H9 (cell line): ENCODE data around the gene MAPT. TPM values are rescaled to one million over a fixed set of nuclear protein-coding genes. Genes with fewer than 3 reads are reported as not detected.

Experiments used
- DNase-seq: peaks from one replicate; pipeline ENCODE4 v3.0.0-alpha.2; 2017
- H2AFZ ChIP-seq: one replicate; pipeline ENCODE4 v1.6.1; 2013; ENCODE audit warnings: mild to moderate bottlenecking, low read length, control low read depth, moderate library complexity
- H2AK5ac ChIP-seq: 2 replicates; pipeline ENCODE4 v1.6.1; 2013; ENCODE audit warnings: low read length, control low read depth, mixed read lengths; ENCODE audit not compliant: insufficient read length
- H2BK120ac ChIP-seq: one replicate; pipeline ENCODE4 v1.6.1; 2013; ENCODE audit warnings: low read depth, mild to moderate bottlenecking, low read length, control low read depth, inconsistent platforms; ENCODE audit not compliant: poor library complexity, severe bottlenecking
- H2BK12ac ChIP-seq: 2 replicates; pipeline ENCODE4 v1.6.1; 2013; ENCODE audit warnings: low read length, control low read depth, mixed read lengths, low read depth; ENCODE audit not compliant: insufficient read length
- H2BK15ac ChIP-seq: 2 replicates; pipeline ENCODE4 v1.6.1; 2013; ENCODE audit warnings: low read depth, low read length, control low read depth
- H2BK20ac ChIP-seq: one replicate; pipeline ENCODE4 v1.6.1; 2013; ENCODE audit warnings: low read depth, mild to moderate bottlenecking, low read length, control low read depth, inconsistent platforms; ENCODE audit not compliant: poor library complexity, severe bottlenecking
- H2BK5ac ChIP-seq: 2 replicates; pipeline ENCODE4 v1.6.1; 2013; ENCODE audit warnings: low read length, control low read depth, mixed read lengths; ENCODE audit not compliant: insufficient read length
- H3K14ac ChIP-seq: 2 replicates; pipeline ENCODE4 v1.6.1; 2013; ENCODE audit warnings: low read length, control low read depth; ENCODE audit not compliant: insufficient read depth
- H3K18ac ChIP-seq: 2 replicates; pipeline ENCODE4 v1.6.1; 2013; ENCODE audit warnings: low read depth, mild to moderate bottlenecking, mixed read lengths, low read length, control low read depth; ENCODE audit not compliant: insufficient read length
- H3K23ac ChIP-seq: 2 replicates; pipeline ENCODE4 v1.6.1; 2013; ENCODE audit warnings: low read length, control low read depth, mixed read lengths, low read depth; ENCODE audit not compliant: insufficient read length
- H3K23me2 ChIP-seq: 2 replicates; pipeline ENCODE4 v1.6.1; 2013; ENCODE audit warnings: low read depth, mild to moderate bottlenecking, mixed read lengths, low read length, control low read depth; ENCODE audit not compliant: insufficient read length, poor library complexity, severe bottlenecking
- H3K27ac ChIP-seq: 2 replicates; pipeline ENCODE4 v1.5.1; 2013; ENCODE audit warnings: low read length, control low read depth, mixed read lengths, low read depth; ENCODE audit not compliant: insufficient read length
- H3K27me3 ChIP-seq: 2 replicates; pipeline ENCODE4 v1.6.1; 2013; ENCODE audit warnings: low read length, control low read depth, inconsistent platforms; ENCODE audit not compliant: insufficient read depth
- H3K4ac ChIP-seq: 2 replicates; pipeline ENCODE4 v1.6.1; 2013; ENCODE audit warnings: low read depth, mild to moderate bottlenecking, control low read depth, inconsistent platforms, low read length, moderate library complexity
- H3K4me1 ChIP-seq: 2 replicates; pipeline ENCODE4 v1.6.1; 2013; ENCODE audit warnings: low read length, control low read depth, inconsistent platforms; ENCODE audit not compliant: insufficient read depth
- H3K4me2 ChIP-seq: 2 replicates; pipeline ENCODE4 v1.6.1; 2013; ENCODE audit warnings: low read length, control low read depth, mixed read lengths; ENCODE audit not compliant: insufficient read length, insufficient read depth
- H3K56ac ChIP-seq: 2 replicates; pipeline ENCODE4 v1.6.1; 2013; ENCODE audit warnings: low read depth, mild to moderate bottlenecking, mixed read lengths, low read length, control low read depth; ENCODE audit not compliant: insufficient read length
- H3K79me1 ChIP-seq: 2 replicates; pipeline ENCODE4 v1.6.1; 2013; ENCODE audit warnings: low read depth, mild to moderate bottlenecking, moderate library complexity, low read length, control low read depth, inconsistent platforms; ENCODE audit not compliant: insufficient read depth, poor library complexity, severe bottlenecking
- H3K79me2 ChIP-seq: 2 replicates; pipeline ENCODE4 v1.6.1; 2013; ENCODE audit warnings: low read length, control low read depth, inconsistent platforms; ENCODE audit not compliant: insufficient read depth
- H3K9ac ChIP-seq: 2 replicates; pipeline ENCODE4 v1.6.1; 2013; ENCODE audit warnings: low read length, control low read depth, mixed read lengths; ENCODE audit not compliant: insufficient read length; ENCODE audit errors: extremely low read depth
- H3K9me3 ChIP-seq: one replicate; pipeline ENCODE4 v1.6.1; 2013; ENCODE audit warnings: low read depth, low read length, inconsistent platforms; ENCODE audit not compliant: control insufficient read depth
- H3T11ph ChIP-seq: one replicate; pipeline ENCODE4 v1.6.1; 2013; ENCODE audit warnings: mild to moderate bottlenecking, low read length, control low read depth, inconsistent platforms
- H4K20me1 ChIP-seq: one replicate; pipeline ENCODE4 v1.6.1; 2013; ENCODE audit not compliant: control insufficient read depth, insufficient read length, insufficient read depth
- H4K5ac ChIP-seq: 2 replicates; pipeline ENCODE4 v1.6.1; 2013; ENCODE audit warnings: low read depth, mild to moderate bottlenecking, mixed read lengths, low read length, control low read depth; ENCODE audit not compliant: insufficient read length
- H4K8ac ChIP-seq: replicated peaks from 2 replicates; pipeline ENCODE4 v1.6.1; 2013; ENCODE audit warnings: low read length, control low read depth, mixed read lengths, low read depth; ENCODE audit not compliant: insufficient read length
- H4K91ac ChIP-seq: 2 replicates; pipeline ENCODE4 v1.6.1; 2013; ENCODE audit warnings: low read depth, mild to moderate bottlenecking, moderate library complexity, mixed read lengths, low read length, control low read depth; ENCODE audit not compliant: insufficient read length
- H3K27ac Mint-ChIP-seq, 3 experiments: 2 replicates in 2 of 3; 3 replicates in 1 of 3; pipeline ENCODE4 v1.8.0; 2020 to 2021; ENCODE audit warnings: mixed read lengths in 3 of 3, mild to moderate bottlenecking in 1 of 3, moderate library complexity in 1 of 3
- H3K27me3 Mint-ChIP-seq: 2 replicates; pipeline ENCODE4 v1.8.0; 2021; ENCODE audit warnings: low read depth, mild to moderate bottlenecking, moderate library complexity, mixed read lengths
- H3K36me3 Mint-ChIP-seq, 3 experiments: 2 replicates in 2 of 3; 3 replicates in 1 of 3; pipeline ENCODE4 v1.8.0; 2020 to 2021; ENCODE audit warnings: low read depth in 3 of 3, mixed read lengths in 3 of 3; ENCODE audit not compliant: insufficient read depth in 1 of 3
- H3K4me1 Mint-ChIP-seq, 2 experiments: 2 replicates each; pipeline ENCODE4 v1.8.0; 2020; ENCODE audit warnings: mixed read lengths in 2 of 2
- H3K4me3 Mint-ChIP-seq, 2 experiments: 2 replicates in 1 of 2; 3 replicates in 1 of 2; pipeline ENCODE4 v1.8.0; 2020 to 2021; ENCODE audit warnings: mild to moderate bottlenecking in 2 of 2, mixed read lengths in 2 of 2, moderate library complexity in 1 of 2
- H3K9me3 Mint-ChIP-seq, 2 experiments: 2 replicates in 1 of 2; 3 replicates in 1 of 2; pipeline ENCODE4 v1.8.0; 2020; ENCODE audit warnings: mild to moderate bottlenecking in 2 of 2, mixed read lengths in 2 of 2, moderate library complexity in 1 of 2
- WGBS: extraction: QIAGEN DNeasy Blood & Tissue Kit; methylation state at CpG from one replicate; pipeline ENCODE4 v1.1.7; 2013; ENCODE audit warnings: missing lambda C conversion rate, low lambda C conversion rate, mixed read lengths; ENCODE audit not compliant: insufficient read length; ENCODE audit errors: extremely low coverage; 5-methylcytosine and 5-hydroxymethylcytosine counted together
- total RNA-seq: library from RNA; stranded (reverse); gene quantifications from 2 replicates; pipeline ENCODE4 v1.2.1, GENCODE V29; 2021
- TF ChIP-seq, protein P1 (sequence below): fragments of 200-600 bp; sonication (generic); conservative IDR thresholded peaks from 3 replicates; pipeline ENCODE4 v1.8.0; 2021; ENCODE audit warnings: antibody characterized with exemption, mild to moderate bottlenecking

MAPT gene
- total RNA-seq, 1 experiment from 2014 or later = 1.6 TPM

DNA sequence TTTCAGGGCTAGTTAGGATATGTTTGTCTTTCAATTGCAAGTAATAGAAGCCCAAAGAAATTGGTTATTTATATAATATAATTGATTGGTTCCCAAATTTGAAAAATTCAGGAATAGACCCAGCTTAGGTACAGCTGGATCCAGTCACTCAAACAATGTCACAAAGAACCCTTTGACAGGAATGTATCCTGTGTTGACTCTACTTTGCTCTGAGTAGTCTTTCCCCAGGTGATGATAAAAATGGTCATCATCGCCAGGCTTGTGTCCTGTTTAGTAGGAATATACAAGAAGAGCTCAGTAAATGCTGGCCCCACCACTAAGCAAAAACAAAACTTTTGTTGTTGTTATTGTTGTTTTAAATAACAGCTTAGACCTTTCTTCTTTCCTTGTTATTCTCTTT lies 35.0 kb downstream of the MAPT start:
- no peaks in the 10 kb centered on the region for H3K36me3 Mint-ChIP-seq
- no peak for DNase-seq
- no peaks in the 10 kb centered on the region for H3K9me3 Mint-ChIP-seq
- H3K79me2 ChIP-seq = no peaks in the 10 kb centered on the region
- no peak overlapping the region for H2BK120ac ChIP-seq
- H3K14ac ChIP-seq = no peak overlapping the region
- no peak overlapping the region for H2AFZ ChIP-seq
- H3K79me1 ChIP-seq = no peaks in the 10 kb centered on the region
- no peaks in the 10 kb centered on the region for H3K27me3 ChIP-seq
- no peak overlapping the region for H2BK20ac ChIP-seq
- no peaks in the 10 kb centered on the region for H4K20me1 ChIP-seq
- no peak overlapping the region for H4K8ac ChIP-seq
- no peak overlapping the region for H3K9ac ChIP-seq
- H4K5ac ChIP-seq = no peak overlapping the region
- H3K4me2 ChIP-seq = no peak overlapping the region
- no CpG with 5 or more reads among the region's 1 CpG for WGBS
- H2BK5ac ChIP-seq = no peak overlapping the region
- H3K27ac ChIP-seq = no peak overlapping the region
- H3K56ac ChIP-seq = no peak overlapping the region
- no peak overlapping the region for H3K18ac ChIP-seq
- no peak overlapping the region for H3K27ac Mint-ChIP-seq
- H2BK12ac ChIP-seq = no peak overlapping the region
- H3K4me1 Mint-ChIP-seq = peaks cover 11 to 12% of the 10 kb centered on the region in 2 experiments; a peak in 3 of 4 replicates
- no peak overlapping the region for H2AK5ac ChIP-seq
- no peak overlapping the region for H3K4me3 Mint-ChIP-seq
- H3K23me2 ChIP-seq = no peaks in the 10 kb centered on the region
- no peak overlapping the region for H3K23ac ChIP-seq
- H3K27me3 Mint-ChIP-seq = no peaks in the 10 kb centered on the region; the same call in 1 of the 2 replicates
- TF ChIP-seq, protein P1, sequence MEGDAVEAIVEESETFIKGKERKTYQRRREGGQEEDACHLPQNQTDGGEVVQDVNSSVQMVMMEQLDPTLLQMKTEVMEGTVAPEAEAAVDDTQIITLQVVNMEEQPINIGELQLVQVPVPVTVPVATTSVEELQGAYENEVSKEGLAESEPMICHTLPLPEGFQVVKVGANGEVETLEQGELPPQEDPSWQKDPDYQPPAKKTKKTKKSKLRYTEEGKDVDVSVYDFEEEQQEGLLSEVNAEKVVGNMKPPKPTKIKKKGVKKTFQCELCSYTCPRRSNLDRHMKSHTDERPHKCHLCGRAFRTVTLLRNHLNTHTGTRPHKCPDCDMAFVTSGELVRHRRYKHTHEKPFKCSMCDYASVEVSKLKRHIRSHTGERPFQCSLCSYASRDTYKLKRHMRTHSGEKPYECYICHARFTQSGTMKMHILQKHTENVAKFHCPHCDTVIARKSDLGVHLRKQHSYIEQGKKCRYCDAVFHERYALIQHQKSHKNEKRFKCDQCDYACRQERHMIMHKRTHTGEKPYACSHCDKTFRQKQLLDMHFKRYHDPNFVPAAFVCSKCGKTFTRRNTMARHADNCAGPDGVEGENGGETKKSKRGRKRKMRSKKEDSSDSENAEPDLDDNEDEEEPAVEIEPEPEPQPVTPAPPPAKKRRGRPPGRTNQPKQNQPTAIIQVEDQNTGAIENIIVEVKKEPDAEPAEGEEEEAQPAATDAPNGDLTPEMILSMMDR = no peak
- H2BK15ac ChIP-seq = no peak overlapping the region
- H3K4ac ChIP-seq = no peak overlapping the region
- no peak overlapping the region for H3T11ph ChIP-seq
- H4K91ac ChIP-seq = no peak overlapping the region
- peaks cover 3% of the 10 kb centered on the region; the same call in 1 of the 2 replicates for H3K4me1 ChIP-seq
- peaks cover 4% of the 10 kb centered on the region for H3K9me3 ChIP-seq
